Measurements from ENCODE around the gene ARHGEF10L.

Gene ARHGEF10L

DNA sequence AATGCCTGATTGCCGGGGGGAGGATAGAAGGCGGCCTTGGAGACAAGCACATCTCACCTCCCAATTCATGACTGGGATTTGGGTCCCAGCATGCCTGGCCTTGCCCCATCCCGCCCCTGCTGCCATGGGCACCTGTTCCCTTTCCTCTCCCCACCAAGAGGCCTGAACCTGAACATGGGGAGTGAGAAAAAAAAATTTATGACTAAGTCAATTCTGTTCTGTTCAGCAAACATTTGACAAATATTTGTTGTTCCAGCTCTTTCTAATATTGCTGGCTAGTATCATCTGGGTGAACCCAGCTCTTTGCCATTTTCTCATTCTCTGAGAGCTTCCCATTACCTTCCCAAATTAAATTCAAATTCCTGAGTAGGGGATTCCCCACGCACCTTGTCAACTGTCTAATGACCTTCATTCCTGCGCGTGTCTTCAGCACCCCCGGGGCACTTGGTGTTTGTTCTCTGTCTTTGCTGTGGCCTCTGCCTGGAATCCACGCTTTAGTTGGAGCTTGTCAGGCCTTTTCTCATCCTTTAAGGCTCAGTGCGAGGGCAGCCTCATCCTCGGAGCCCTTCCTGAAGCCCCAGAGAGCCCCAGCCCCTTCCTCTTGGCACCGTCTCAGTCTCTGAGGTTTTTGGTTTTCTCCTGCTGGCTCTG is 42.8 kb downstream of the ARHGEF10L start:
- Histone ChIP-seq H3K27ac (peak overlapping the region; percentile 100), H3K27me3 (no peaks in the 10 kb centered on the region), H3K9me3 (no peaks in the 10 kb centered on the region), H3K4me1 (peaks cover 5 to 96% (median 76%) of the 10 kb centered on the region in 4 donors), H3K4me3 (no peak overlapping the region), H3K36me3 (peaks cover 0 to 9% (median 6%) of the 10 kb centered on the region in 3 donors)
- DNase-seq = no peak
- TF ChIP-seq CTCF (IDR thresholded peaks at IDR 0.05) = no peak
- intact Hi-C loops (cut with DNase I; ENCODE audit: low total_unique reads) = no loop called here

- no peak overlapping the region for H3K4me3 ChIP-seq
- no peak for DNase-seq
- H3K27ac ChIP-seq = peak overlapping the region; percentile 100
- H3K36me3 ChIP-seq = peaks cover 0 to 9% (median 6%) of the 10 kb centered on the region in 3 donors
- no peaks in the 10 kb centered on the region for H3K9me3 ChIP-seq
- H3K27me3 ChIP-seq = no peaks in the 10 kb centered on the region
- intact Hi-C loops (cut with DNase I; ENCODE audit: low total_unique reads) = no loop called here
- TF ChIP-seq CTCF (IDR thresholded peaks at IDR 0.05) = no peak
- H3K4me1 ChIP-seq = peaks cover 5 to 96% (median 78%) of the 10 kb centered on the region in 4 donors
Observed at GRCh38 chr1:17584539-17584938, 45.0 kb downstream of the ARHGEF10L start.

DNA sequence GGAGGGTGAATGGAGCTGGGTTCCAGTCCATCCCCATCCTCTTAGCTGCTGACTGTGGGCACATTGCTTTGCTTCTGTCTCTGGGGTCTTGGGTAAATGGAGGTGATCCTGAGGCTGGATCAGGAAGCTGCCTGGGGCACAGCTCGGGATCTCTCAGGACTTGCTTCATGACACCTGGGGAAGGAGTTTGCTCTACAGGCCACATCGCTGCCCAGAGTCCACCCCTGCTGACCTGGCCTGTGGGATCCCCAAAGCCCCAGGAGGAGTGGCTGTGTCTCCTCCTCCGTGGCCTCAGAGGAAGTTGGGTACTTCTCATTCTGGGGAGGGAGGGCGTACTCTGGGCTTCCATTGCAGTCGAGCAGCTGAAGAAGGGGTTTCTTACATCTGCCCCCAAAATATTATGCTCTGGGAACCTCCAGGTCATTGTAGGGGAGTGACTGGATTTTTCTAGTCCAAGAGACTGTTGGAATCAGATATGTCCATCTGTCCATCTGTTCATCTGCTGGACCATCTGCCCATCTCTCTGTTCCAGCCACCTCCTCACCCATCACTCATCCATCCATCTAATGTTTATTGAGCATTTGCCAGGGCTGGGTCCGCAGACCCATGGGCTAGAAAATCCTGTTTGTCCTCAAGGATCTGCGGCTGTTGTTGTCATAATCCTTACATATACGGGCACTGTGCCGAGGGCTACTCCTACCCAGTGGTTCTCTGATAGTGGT is 45.9 kb downstream of the ARHGEF10L start:
- no peaks in the 10 kb centered on the region for H3K27me3 ChIP-seq
- intact Hi-C loops (cut with DNase I; ENCODE audit: low total_unique reads) = no loop called here
- H3K27ac ChIP-seq = peak overlapping the region; percentile 100
- peaks cover 0 to 9% (median 6%) of the 10 kb centered on the region in 3 donors for H3K36me3 ChIP-seq
- H3K4me3 ChIP-seq = no peak overlapping the region
- no peak for TF ChIP-seq CTCF (IDR thresholded peaks at IDR 0.05)
- no peak for DNase-seq
- peaks cover 5 to 96% (median 76%) of the 10 kb centered on the region in 4 donors for H3K4me1 ChIP-seq
- no peaks in the 10 kb centered on the region for H3K9me3 ChIP-seq

DNA sequence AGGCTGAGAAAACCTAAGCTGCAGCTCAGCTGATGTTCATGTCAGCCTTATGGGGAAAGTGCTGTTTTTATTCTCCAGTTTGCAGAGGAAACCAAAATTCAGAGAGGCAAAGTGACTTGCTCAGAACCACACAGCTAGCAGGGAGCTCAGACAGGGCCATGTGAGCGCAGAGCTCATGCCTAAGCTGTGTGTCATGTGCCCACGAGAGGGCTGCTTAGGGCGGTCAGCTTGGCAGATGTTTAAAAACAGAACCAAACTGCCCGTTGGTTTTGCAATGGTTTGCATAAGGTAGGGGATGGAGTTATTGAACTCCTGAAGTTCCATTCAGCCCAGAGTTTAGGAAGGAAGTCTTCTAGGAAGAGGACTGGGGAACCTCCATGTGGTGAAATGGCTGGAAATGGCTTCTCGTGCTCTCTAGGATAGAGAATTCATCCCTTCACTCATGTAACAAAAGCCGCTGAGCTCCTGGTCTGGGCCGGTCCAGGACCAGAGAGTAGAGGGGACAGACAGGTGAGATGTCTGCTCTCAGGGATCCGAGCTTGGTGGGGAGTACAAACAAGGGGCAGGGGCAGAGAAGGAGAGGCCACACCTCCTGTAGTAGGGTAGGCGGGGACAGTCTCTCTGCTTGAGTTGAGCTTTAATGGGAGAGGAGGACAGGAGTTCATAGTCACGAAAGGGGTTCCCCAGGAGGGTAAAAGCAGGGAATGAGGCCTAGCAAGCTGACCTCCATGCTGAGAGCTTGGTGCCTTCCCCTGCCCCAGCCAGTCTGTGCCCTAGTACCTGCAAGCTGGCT is 46.9 kb downstream of the ARHGEF10L start:
- H3K9me3 ChIP-seq = no peaks in the 10 kb centered on the region
- peak overlapping the region; percentile 100 for H3K27ac ChIP-seq
- H3K36me3 ChIP-seq = peaks cover 0 to 15% (median 6%) of the 10 kb centered on the region in 3 donors
- intact Hi-C loops (cut with DNase I; ENCODE audit: low total_unique reads) = no loop called here
- peak; percentile 79 to 92 for DNase-seq
- no peak for TF ChIP-seq CTCF (IDR thresholded peaks at IDR 0.05)
- H3K4me3 ChIP-seq = no peak overlapping the region
- H3K27me3 ChIP-seq = no peaks in the 10 kb centered on the region
- peaks cover 5 to 98% (median 75%) of the 10 kb centered on the region in 4 donors for H3K4me1 ChIP-seq

GRCh38 chr1:17587693-17588047 is 48.2 kb downstream of the ARHGEF10L start:
- Histone ChIP-seq H3K36me3 (peaks cover 0 to 16% (median 2%) of the 10 kb centered on the region in 3 donors), H3K4me1 (peaks cover 5 to 98% (median 72%) of the 10 kb centered on the region in 4 donors), H3K4me3 (no peak overlapping the region), H3K27me3 (no peaks in the 10 kb centered on the region), H3K9me3 (no peaks in the 10 kb centered on the region), H3K27ac (peak overlapping the region; percentile 100)
- intact Hi-C loops (cut with DNase I; ENCODE audit: low total_unique reads) = no loop called here
- no peak for DNase-seq
- no peak for TF ChIP-seq CTCF (IDR thresholded peaks at IDR 0.05)
